Lower leg skin (tissue), 3 donors: ENCODE measurements around the gene POLG2.

ENCODE experiments used
- POLR2A ChIP-seq, 2 donors: fragments of 450-650 bp; IDR thresholded peaks; one replicate each; pipeline ENCODE4 v1.6.1; 2016 to 2017; ENCODE audit warnings: antibody characterized with exemption in 2 of 2, mild to moderate bottlenecking in 1 of 2, moderate library complexity in 1 of 2
- TF ChIP-seq, protein P1 (sequence below), 3 donors: fragments of 450-650 bp; IDR thresholded peaks; one replicate each; pipeline ENCODE4 v1.5.1; 2016; ENCODE audit warnings: antibody characterized with exemption in 3 of 3, mild to moderate bottlenecking in 3 of 3, moderate library complexity in 2 of 3

DNA sequence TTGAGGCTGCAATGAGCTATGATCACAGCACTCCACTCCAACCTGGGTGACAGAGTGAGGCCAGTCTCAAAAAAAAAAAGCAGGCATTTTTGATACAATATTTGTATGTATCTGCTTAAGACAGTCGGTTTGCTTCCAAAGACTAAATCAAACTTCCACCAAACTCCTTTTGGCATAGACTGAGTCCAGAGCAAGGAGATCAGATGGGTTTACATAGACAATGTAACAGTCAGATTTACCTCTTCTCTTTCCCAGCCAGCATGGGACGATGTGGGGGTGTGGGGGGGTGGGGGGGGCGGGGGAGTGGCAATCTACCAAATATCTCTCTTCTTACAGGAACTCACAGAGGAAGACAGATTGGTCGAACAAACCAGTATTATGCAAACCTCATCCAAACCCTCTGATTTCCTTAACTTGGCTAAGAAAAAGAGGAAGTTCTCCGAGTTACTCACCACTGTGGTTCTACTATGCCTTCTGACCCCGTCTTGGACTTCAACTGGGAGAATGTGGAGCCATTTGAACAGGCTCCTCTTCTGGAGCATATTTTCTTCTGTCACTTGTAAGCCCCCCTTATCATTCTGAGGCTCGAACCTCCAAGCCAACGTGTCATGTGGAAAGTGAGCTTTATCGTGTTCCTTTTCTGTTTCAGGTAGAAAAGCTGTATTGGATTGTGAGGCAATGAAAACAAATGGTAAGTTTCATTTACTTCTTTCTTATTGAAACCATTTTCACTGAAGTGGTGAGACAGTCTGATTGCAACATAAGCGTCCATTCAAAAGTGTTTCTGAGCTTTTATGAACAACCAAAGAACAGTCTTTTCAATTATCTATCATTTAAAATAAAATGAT lies 48.0 kb downstream of the POLG2 start, which contains the start of gene MILR1:
- TF ChIP-seq, protein P1, sequence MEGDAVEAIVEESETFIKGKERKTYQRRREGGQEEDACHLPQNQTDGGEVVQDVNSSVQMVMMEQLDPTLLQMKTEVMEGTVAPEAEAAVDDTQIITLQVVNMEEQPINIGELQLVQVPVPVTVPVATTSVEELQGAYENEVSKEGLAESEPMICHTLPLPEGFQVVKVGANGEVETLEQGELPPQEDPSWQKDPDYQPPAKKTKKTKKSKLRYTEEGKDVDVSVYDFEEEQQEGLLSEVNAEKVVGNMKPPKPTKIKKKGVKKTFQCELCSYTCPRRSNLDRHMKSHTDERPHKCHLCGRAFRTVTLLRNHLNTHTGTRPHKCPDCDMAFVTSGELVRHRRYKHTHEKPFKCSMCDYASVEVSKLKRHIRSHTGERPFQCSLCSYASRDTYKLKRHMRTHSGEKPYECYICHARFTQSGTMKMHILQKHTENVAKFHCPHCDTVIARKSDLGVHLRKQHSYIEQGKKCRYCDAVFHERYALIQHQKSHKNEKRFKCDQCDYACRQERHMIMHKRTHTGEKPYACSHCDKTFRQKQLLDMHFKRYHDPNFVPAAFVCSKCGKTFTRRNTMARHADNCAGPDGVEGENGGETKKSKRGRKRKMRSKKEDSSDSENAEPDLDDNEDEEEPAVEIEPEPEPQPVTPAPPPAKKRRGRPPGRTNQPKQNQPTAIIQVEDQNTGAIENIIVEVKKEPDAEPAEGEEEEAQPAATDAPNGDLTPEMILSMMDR (IDR thresholded peaks at IDR 0.05), result no peak
- no peak for TF ChIP-seq POLR2A (IDR thresholded peaks at IDR 0.05)
